Neutrophil (primary cell): ENCODE data around the gene UBTD1.

Source experiments
- H3K27ac ChIP-seq: fragments of 200-600 bp; sonication (generic); 2 replicates; pipeline ENCODE4 v1.5.1; 2016; ENCODE audit warnings: mild to moderate bottlenecking, moderate library complexity
- H3K27me3 ChIP-seq: fragments of 200-600 bp; sonication (generic); 2 replicates; pipeline ENCODE4 v1.6.0; 2016; ENCODE audit warnings: mild to moderate bottlenecking
- H3K36me3 ChIP-seq: fragments of 200-600 bp; sonication (generic); 2 replicates; pipeline ENCODE4 v1.5.1; 2017
- H3K4me1 ChIP-seq, 2 experiments: fragments of 200-600 bp in 1 of 2; sonication (generic) in 1 of 2; 1 replicate in 1 of 2; 2 replicates in 1 of 2; pipeline versions ENCODE4 v1.5.1 to v1.6.1; 2013 to 2016; ENCODE audit warnings: low read depth in 1 of 2, low read length in 1 of 2, mild to moderate bottlenecking in 1 of 2, moderate library complexity in 1 of 2; ENCODE audit not compliant: control insufficient read depth in 1 of 2, insufficient read depth in 1 of 2
- H3K4me3 ChIP-seq, 2 experiments: fragments of 200-600 bp in 1 of 2; sonication (generic) in 1 of 2; 1 replicate in 1 of 2; 2 replicates in 1 of 2; pipeline ENCODE4 v1.5.1; 2013 to 2016; ENCODE audit warnings: low read depth in 1 of 2, low read length in 1 of 2, mild to moderate bottlenecking in 1 of 2, moderate library complexity in 1 of 2
- H3K9me3 ChIP-seq: fragments of 200-600 bp; sonication (generic); 2 replicates; pipeline ENCODE4 v1.5.1; 2016
- TF ChIP-seq, protein P1 (sequence below): fragments of 200-600 bp; sonication (generic); IDR thresholded peaks from 2 replicates; pipeline ENCODE4 v1.5.1; 2016; ENCODE audit warnings: antibody characterized with exemption

The UBTD1 gene

GRCh38 chr10:97494863-97495506 lies 3.7 kb upstream of the UBTD1 start:
- TF ChIP-seq, protein P1, sequence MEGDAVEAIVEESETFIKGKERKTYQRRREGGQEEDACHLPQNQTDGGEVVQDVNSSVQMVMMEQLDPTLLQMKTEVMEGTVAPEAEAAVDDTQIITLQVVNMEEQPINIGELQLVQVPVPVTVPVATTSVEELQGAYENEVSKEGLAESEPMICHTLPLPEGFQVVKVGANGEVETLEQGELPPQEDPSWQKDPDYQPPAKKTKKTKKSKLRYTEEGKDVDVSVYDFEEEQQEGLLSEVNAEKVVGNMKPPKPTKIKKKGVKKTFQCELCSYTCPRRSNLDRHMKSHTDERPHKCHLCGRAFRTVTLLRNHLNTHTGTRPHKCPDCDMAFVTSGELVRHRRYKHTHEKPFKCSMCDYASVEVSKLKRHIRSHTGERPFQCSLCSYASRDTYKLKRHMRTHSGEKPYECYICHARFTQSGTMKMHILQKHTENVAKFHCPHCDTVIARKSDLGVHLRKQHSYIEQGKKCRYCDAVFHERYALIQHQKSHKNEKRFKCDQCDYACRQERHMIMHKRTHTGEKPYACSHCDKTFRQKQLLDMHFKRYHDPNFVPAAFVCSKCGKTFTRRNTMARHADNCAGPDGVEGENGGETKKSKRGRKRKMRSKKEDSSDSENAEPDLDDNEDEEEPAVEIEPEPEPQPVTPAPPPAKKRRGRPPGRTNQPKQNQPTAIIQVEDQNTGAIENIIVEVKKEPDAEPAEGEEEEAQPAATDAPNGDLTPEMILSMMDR, result no peak
- no peaks in the 10 kb centered on the region for H3K27me3 ChIP-seq
- H3K4me3 ChIP-seq, result no peak overlapping the region
- H3K27ac ChIP-seq, result no peak overlapping the region
- peaks cover 23 to 26% of the 10 kb centered on the region in 2 experiments for H3K4me1 ChIP-seq
- no peaks in the 10 kb centered on the region for H3K9me3 ChIP-seq
- H3K36me3 ChIP-seq, result peaks cover 6% of the 10 kb centered on the region

DNA sequence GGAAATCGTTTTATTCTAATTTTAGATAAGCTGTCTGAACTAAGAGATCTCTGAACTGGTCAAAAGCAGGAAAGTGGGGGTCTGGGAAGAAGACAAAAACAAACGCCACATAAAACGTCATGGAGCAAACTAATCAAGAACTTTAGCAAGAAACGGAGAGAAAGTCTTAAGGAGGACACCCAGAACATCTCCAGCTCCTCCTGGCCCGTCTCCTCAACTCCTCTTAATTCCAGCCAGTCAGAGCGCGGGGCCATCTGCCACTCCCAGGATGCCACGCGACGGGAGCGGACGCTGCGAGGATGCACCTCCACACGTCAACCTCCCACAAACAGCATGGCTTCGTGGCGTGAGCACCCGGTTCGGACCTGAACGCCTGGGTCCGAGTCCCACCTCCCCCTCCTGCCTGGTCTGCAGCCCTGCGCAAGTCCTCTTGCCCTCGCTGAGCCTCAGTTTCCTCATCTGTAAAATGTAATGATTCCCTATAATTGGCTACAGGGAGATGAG lies 1.1 kb upstream of the UBTD1 start:
- Histone ChIP-seq H3K4me1 (peaks cover 41 to 44% of the 10 kb centered on the region in 2 experiments), H3K27me3 (no peaks in the 10 kb centered on the region), H3K36me3 (peaks cover 6% of the 10 kb centered on the region), H3K27ac (peak overlapping the region; percentile 97), H3K4me3 (peak overlapping the region; percentile 94 to 97), H3K9me3 (no peaks in the 10 kb centered on the region)
- TF ChIP-seq, protein P1, result no peak

GRCh38 chr10:97498076-97498840 lies 466 bp upstream of the UBTD1 start, which contains the start of gene MMS19:
TSS of gene MMS19 (minus strand) at chr10:97498422. CDS start at chr10:97498384, 38 bp downstream.
- peak within 1 kb of the TSS; percentile 94 to 97 for H3K4me3 ChIP-seq
- peaks cover 2% of the 10 kb centered on the region for H3K36me3 ChIP-seq
- H3K27me3 ChIP-seq, result no peaks in the 10 kb centered on the region
- peak within 1 kb of the TSS; percentile 97 for H3K27ac ChIP-seq
- peaks cover 47 to 49% of the 10 kb centered on the region in 2 experiments for H3K4me1 ChIP-seq
- no peaks in the 10 kb centered on the region for H3K9me3 ChIP-seq
- TF ChIP-seq, protein P1, result peak; percentile 24

DNA sequence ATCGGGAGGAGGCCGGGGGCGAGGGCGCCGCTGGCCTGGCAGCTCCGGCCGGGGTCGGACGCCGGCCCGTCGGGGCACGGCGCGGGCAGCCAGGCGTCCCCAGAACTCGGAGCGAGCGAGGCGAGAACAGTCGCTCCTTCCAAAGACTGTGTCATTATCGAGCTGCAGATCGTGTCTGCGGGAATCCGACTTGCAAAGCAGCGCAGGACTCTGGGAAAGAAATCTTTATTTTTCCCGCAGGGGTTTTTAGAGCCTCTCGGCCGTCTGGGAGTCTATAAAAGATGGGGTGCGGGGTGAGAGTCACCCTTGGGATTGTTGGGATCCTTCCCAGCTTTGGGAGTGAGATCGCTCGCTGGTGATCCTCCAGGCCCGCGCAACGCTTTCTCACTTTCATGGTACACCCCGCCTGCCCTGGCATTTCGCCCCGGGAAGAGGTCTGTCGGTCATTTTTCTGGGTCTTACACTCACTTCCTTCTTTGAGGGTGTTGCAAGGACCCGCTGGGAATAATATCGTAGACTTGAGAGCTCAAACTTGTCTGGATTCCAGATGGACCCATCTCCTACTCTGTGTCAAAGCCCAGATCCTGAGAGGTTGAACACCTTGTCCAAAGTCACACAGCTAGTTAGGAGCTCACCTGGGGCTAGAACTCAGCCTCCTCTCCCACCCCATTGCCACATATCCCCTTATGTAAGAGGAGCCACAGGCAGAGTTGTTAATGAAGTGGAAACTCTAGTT lies 1.0 kb downstream of the UBTD1 start:
- no peaks in the 10 kb centered on the region for H3K27me3 ChIP-seq
- peaks cover 61 to 64% of the 10 kb centered on the region in 2 experiments for H3K4me1 ChIP-seq
- TF ChIP-seq, protein P1, result no peak
- no peaks in the 10 kb centered on the region for H3K36me3 ChIP-seq
- peak overlapping the region; percentile 97 for H3K27ac ChIP-seq
- peak overlapping the region; percentile 94 to 97 for H3K4me3 ChIP-seq
- H3K9me3 ChIP-seq, result no peaks in the 10 kb centered on the region

GRCh38 chr10:97500297-97500575 lies 1.5 kb downstream of the UBTD1 start:
- H3K9me3 ChIP-seq, result no peaks in the 10 kb centered on the region
- peak overlapping the region; percentile 94 to 97 for H3K4me3 ChIP-seq
- peak overlapping the region; percentile 97 for H3K27ac ChIP-seq
- H3K27me3 ChIP-seq, result no peaks in the 10 kb centered on the region
- H3K36me3 ChIP-seq, result no peaks in the 10 kb centered on the region
- TF ChIP-seq, protein P1, result no peak
- peaks cover 65 to 67% of the 10 kb centered on the region in 2 experiments for H3K4me1 ChIP-seq
